GM18520 (cell line): ENCODE data around the gene FSTL4.

Experiments
- ATAC-seq: cut with Tn5 transposase; IDR thresholded peaks from one replicate; pipeline ENCODE4 v1.9.1; 2021; ENCODE audit not compliant: unreplicated experiment

FSTL4 gene

DNA sequence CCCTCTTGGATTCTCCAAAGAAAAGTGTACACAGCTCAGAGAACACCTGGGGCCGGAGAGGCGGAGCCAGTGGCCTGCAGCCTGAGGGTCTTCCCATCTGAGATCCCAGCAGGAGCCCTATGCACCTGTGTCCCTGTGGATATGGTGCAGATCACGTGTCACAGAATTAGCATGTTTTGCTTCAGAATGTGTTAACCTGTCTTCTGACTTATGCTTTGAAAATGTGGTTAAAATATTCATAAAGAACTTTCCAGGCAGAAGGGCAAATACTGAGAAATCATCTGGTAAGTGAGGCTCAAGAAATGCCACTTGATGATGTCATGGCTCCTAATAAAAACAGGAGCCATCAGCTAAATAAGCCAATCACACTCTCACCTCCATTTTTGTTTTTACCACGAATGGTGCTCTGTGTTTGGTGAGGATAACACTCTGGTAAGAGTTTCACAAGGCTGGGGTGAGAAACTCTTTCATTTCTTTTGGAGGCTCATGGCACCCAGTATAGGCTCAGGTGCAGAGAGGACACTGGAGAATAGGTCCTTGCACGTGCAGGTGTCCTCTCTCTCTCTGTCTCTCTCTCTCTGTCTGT lies 279.8 kb downstream of the FSTL4 start:
- ATAC-seq: no peak

- no peak for ATAC-seq
These were observed 280.4 kb downstream of the FSTL4 start for GRCh38 chr5:133331941-133332340.

GRCh38 chr5:133330956-133331355 lies 281.4 kb downstream of the FSTL4 start:
- ATAC-seq: no peak

DNA sequence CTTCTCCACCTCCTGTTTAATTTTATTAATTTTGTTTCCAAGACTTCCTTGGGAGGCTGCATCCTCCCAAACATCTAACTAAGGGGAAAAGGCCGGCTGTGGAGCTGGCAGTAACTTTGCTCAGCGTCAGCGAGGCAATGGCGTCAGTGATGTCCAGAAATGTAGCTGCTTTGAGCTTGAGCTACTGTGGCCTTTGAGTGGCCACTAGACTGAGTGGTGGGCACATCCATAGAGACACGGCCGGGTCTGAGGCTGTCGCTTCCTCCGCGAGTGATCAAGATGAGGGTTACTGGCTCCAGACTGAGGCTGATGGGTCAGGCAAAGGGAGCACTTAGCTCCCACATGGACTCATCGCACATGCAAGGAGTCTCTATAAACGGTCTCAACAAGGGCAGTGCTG lies 283.5 kb downstream of the FSTL4 start:
- no peak for ATAC-seq

DNA sequence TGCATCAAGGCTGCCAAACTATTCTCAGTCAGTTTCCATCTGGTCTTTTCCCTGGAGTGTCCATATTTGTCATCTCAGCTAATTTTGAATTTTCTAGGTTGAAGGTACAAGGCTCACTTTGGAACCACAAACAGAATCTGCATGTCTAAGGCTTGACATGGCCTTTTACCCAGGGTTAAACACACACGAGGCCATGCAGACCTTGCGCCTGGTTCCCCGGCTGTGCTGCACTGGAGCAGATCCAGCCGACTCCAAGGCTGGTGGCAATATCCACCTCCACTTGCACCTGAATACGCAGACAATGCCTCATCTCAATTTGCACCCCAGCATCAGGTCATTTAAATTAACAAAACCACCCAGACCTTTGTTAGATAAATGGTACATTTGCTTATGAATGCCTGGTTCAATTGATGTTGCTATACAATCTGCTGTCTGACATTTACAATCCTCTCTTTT lies 284.4 kb downstream of the FSTL4 start:
- ATAC-seq: no peak

DNA sequence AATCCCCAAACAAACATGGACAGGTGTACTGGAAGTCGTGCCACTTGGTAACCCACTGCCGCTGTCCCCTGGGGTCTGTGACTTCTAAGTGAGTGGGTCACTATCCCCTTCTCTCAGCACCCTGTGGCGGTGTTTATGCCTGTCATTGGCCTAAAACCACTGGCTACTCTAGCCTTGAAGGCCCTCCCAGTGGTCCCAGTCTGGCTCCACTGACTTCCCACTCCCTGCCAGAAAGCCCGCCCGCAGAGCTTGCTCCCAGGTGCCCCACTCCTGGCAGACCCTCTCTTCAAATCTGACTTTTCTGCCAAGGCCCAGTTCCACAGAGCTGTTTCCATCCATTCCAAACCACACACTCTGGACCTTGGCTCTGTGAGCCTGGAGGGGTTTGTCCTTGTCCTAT lies 286.0 kb downstream of the FSTL4 start:
- no peak for ATAC-seq

DNA sequence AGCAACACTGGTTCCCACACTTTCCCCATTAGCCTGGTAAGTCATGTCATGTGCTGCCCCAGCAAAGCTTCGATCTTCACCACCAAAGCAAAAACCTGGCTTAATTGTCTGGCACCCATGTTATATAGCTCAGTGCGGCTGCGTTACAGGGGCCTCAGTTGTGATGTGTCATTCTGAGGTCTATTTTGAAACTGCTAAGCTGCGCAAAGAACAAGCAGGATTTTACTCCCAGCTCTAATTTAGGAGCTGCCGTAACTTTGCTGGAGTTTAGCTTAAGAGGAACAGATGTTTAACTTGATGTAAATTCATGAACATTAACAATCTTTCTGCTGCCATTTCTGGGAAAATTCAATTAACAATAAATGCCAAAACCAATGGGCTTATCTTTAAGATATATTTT lies 286.5 kb downstream of the FSTL4 start:
- ATAC-seq: no peak

GRCh38 chr5:133324926-133325325 lies 287.4 kb downstream of the FSTL4 start:
- ATAC-seq: no peak

GRCh38 chr5:133323494-133324457 lies 288.6 kb downstream of the FSTL4 start:
- no peak for ATAC-seq

DNA sequence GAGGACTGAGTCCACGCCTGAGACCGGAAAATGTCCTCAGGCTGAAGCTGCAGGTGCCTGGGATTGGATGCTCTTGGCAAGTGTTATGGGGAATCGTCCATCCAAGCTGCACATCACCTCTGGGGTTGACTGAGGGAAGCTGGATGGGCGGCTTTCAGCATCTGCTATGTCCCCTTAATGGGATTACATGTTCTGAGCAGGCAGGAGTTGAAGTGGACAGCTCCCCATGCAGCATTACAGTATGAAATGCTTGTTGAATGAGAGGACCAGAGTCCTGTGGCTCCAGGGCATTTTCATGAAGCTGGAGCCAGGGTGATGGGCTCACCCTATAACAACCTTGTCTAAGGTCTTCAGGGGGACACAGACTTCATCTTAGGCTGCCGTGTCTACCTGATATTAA lies 289.6 kb downstream of the FSTL4 start:
- ATAC-seq: no peak

DNA sequence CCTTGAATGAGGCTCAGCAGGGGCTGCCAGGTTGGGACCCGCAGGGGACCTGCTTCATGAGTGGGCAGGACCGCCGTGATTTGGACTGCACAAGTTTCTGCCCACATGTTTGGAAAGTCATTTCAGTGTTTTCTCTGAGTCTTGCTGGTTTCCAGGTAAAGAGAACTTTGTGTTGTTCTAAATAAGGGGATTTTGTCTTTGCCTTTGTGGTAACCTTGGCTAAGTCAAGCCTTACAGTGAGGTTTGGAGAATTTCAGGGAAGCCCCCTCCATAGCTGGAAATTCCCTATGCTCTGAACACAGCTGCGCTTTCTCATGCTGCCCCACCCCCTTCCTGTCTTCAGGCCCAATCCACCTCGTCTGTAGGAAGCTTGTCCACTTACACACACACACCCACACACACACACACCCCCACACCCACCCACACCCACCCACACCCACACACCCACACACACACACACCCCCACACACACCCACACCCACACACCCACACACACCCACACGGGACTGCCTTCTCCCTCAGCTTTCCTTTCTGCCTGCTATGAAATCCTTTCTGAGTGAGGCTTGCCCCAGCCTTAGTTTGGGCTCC lies 290.4 kb downstream of the FSTL4 start:
- ATAC-seq: peak; percentile 42

GRCh38 chr5:133321286-133321832 lies 291.0 kb downstream of the FSTL4 start:
- ATAC-seq: no peak

DNA sequence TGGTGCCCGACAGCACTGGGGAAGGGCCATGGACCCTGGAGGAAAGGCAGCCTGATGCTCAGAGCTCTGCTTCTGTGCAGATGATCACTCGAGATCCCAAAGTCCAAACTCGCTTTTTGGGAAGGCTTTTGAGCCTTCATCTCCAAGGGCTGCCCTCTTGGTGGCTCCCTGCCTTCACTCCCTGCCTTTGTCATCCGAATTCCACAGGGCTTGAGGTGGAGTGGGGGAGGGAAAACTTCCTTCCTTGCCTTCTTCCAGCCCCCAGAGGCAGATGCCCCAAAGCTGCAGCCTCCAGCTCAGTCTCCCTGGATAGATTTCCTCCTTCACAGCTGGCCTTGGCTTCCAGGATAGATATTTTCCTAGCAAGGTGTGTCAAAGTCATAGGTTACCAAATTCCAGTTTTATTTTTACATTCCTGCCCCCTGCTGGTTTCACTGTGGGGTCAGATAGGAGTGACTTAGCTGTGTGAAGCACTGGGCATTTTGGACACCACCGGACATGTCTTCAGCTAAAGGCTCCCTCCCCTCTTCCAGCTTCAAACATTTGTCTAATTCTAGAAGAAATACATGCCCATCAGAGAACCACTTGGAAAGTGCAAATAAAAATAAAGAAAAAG lies 292.3 kb downstream of the FSTL4 start:
- no peak for ATAC-seq

DNA sequence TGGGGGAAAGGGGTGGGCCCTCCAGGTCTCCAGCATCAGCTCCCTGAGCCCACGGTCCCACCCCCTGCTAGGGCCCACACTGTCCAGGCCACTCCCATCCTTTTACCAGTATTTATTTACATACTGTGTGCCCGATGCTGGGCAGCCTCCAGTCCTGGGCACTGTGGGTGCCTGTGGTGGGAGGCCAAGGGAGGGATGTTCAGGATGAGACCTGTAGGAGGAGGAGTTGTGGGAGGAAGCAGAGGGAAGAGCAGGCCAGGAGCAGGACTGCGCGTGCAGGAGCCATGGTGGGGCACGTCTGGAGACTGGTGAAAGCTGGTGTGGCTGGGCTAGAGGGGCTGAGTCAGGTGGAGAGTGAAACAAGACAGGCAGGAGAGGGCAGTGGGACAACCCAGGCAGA lies 293.1 kb downstream of the FSTL4 start:
- ATAC-seq: no peak

- no peak for ATAC-seq
These were observed 294.8 kb downstream of the FSTL4 start for GRCh38 chr5:133317558-133317957.

GRCh38 chr5:133316346-133317343 lies 295.7 kb downstream of the FSTL4 start:
- ATAC-seq: no peak

- ATAC-seq: no peak
These were observed 298.3 kb downstream of the FSTL4 start for GRCh38 chr5:133314086-133314485.

GRCh38 chr5:133311176-133311575 lies 301.2 kb downstream of the FSTL4 start:
- no peak for ATAC-seq

DNA sequence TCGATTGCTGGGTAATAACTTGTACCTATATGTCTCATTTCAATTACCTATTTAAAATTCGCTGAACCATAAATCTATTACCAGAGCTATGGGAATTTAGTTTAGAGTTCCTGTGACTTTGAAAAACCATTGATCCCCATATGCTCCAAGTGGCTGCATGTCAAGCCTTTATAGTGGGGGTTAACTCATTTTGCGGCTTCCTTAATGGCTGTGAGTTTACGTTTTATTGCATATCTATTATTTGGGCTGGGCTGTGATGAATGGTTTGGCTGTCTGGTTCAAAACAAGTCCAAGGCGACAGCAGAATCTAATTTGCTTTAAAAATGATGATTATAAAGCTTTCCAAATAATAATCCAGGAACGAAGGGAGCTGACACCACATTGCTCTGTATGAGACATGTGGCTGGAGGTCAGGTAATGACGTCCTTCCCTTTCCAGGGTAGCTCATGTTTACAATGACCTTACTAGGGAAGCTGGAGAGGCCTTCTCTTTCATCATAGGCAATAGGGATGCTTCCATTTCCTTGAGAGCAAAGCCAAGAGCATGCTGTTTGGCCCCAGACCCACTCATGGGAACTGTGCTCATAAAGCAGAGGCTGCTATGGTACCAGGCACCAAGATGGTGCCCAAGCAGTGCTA lies 302.2 kb downstream of the FSTL4 start:
- ATAC-seq: no peak
